Stimulated activated CD4-positive, alpha-beta T cell treated with anti-CD3 and anti-CD28 coated beads, Interleukin-12 subunit alpha, Interleukin-12 subunit beta, amount 100 ng/mL, for 48 hours (primary cell): Measurements from ENCODE around the gene HLA-DQA2.
"Not testable (repeated sequence)": the region's sequence is repeated elsewhere in the genome, so short reads cannot be mapped to it uniquely, and the experiment has no call there.

ENCODE experiments used
- DNase-seq, 3 donors: peaks; one replicate each; pipeline ENCODE4 v3.0.0-alpha.2; 2020; ENCODE audit warnings: low read depth in 2 of 3, low spot score in 1 of 3

Gene HLA-DQA2

DNA sequence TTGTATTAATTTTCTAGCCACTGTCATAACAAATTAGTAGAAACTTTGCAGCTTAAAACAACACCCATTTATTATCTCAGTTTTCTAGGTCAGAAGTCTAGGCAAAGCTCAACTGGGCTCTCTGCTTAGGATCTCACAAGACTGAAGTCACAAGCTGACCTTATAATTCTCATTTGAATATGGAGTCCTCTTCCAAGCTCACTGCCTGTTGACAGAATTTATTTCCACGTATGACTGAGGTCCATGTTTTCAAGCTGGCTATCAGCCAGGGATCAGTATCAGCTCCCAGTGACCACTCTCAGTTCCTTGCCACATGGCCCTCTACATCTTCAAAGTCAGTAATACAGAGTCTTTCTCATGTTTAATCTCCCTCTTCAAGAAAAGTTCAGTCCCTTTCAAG, 33.9 kb downstream of the HLA-DQA2 start:
- DNase-seq: no peak

DNA sequence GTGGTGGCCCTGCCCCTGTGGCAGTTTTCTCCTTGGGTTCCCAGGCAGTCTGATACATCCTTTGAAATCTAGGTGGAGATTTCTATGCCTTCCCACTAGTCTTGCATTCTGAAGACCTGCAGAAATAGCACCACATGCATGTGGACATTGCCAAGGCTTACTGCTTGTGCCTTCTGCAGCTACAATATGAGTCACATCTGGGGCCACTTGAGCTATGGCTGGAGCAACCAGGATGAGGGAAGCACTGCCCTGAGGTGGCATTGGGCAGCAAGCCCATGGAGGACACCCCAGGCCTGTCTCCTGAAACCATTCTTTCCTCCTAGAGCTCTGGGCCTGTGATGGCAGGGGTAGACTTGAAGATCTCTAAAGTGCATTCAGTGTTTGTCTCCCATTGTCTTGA, 37.8 kb downstream of the HLA-DQA2 start:
- DNase-seq: no peak

DNA sequence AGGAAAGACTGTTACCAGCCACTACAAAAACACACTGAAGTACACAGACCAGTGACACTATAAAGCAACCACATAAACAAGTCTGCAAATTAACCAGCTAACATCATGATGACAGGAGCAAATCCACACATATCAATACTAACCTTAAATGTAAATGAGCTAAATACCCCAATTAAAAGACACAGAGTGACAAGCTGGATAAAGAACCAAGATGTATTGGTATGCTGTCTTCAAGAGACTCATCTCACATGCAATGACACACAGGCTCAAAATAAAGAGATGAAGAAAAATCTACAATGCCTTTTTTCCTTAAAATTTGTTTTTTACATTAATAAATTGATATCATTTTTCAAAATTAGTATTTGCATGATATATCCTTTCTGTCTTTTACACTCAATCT, 41.7 kb downstream of the HLA-DQA2 start:
- not testable (repeated sequence) for DNase-seq

- peak in 1 of 3 donors; percentile 41 for DNase-seq
Observed at GRCh38 chr6:32785781-32786533, 44.8 kb downstream of the HLA-DQA2 start.

DNA sequence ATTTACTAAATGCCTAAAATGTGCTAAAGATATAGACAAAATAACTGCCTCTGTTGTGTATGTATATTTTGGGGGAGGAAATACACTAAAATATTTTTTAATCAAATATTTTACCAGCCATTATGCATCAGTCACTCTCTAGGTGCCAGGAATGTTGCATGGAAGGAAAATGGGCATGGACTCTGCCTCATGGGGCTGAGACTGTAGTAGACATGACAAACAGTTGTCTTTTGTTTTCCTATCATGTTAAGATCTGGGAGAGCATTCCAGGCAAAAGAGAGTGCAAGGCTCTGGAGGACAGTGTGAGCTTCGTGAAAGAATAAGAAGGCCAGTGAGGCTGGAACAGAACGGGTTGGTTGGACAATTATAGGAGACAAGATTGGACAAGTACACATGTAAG, 49.1 kb downstream of the HLA-DQA2 start:
- no peak for DNase-seq

DNA sequence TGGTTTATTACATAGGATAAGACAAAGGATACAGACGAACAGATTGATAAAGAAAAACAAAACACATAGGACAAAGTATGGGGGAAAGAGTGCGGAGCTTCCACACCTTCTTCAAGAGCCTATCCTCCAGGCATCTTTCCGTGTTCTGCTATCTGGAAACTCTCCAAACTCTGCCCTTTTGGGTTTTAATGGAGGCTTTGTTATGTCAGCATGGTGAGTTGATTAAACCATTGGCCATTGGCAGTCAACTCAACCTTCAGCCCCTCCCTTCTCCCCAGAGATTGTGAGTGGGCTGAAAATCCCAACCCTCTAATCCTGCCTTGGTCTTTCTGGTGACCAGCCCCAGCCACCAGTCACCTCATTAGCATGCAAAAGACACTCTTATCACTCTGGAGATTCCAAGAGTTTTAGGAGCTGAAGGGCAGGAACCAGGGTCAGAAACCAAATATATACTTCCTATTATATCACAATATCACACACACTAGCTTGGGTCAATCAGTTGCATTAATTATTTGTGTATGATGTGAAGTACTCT, 51.8 kb downstream of the HLA-DQA2 start:
- no peak for DNase-seq

DNA sequence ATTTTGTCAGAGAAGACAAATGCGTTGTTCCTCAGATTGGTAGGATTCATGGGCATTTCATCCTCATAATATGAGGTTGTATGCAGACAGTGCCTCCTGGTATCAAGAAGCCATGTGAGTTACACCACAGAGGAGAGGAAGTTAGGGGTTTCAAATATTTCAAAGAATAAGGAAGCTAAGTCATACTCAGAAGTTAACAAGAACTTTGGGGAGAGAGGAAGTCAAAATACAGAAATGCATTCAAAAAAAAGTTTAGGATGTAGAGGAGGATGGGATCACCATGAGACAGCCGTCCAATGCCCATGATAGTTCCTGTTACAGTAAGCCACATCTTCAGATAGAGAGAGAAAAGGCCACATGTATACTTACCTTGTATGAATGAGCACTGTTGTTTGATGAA, 53.3 kb downstream of the HLA-DQA2 start:
- DNase-seq: no peak
